ENCODE results near the gene SPTBN1.

Gene SPTBN1

GRCh38 chr2:54670485-54671009 lies 214.4 kb downstream of the SPTBN1 start:
- no peak for DNase-seq (ENCODE audit: low read depth)
- TF ChIP-seq CTCF (conservative IDR thresholded peaks at IDR 0.05; ENCODE audit: low read depth, low read length): no peak
- H3K4me3 ChIP-seq (ENCODE audit: low read depth, low read length): no peak overlapping the region

- no peak overlapping the region for H3K4me3 ChIP-seq (ENCODE audit: low read depth, low read length)
- no peak for DNase-seq (ENCODE audit: low read depth)
- TF ChIP-seq CTCF (conservative IDR thresholded peaks at IDR 0.05; ENCODE audit: low read depth, low read length): no peak
Observed at GRCh38 chr2:54671010-54671409, 214.9 kb downstream of the SPTBN1 start.

GRCh38 chr2:54671875-54672589 lies 215.9 kb downstream of the SPTBN1 start:
- no peak overlapping the region for H3K4me3 ChIP-seq (ENCODE audit: low read depth, low read length)
- TF ChIP-seq CTCF (conservative IDR thresholded peaks at IDR 0.05; ENCODE audit: low read depth, low read length): no peak
- no peak for DNase-seq (ENCODE audit: low read depth)

- H3K4me3 ChIP-seq (ENCODE audit: low read depth, low read length): no peak overlapping the region
- DNase-seq (ENCODE audit: low read depth): no peak
- no peak for TF ChIP-seq CTCF (conservative IDR thresholded peaks at IDR 0.05; ENCODE audit: low read depth, low read length)
Observed at GRCh38 chr2:54672590-54673456, 216.7 kb downstream of the SPTBN1 start.

GRCh38 chr2:54673501-54673998 lies 217.4 kb downstream of the SPTBN1 start:
- no peak overlapping the region for H3K4me3 ChIP-seq (ENCODE audit: low read depth, low read length)
- TF ChIP-seq CTCF (conservative IDR thresholded peaks at IDR 0.05; ENCODE audit: low read depth, low read length): no peak
- DNase-seq (ENCODE audit: low read depth): no peak

GRCh38 chr2:54675281-54675680 lies 219.2 kb downstream of the SPTBN1 start:
- H3K4me3 ChIP-seq (ENCODE audit: low read depth, low read length): no peak overlapping the region
- TF ChIP-seq CTCF (conservative IDR thresholded peaks at IDR 0.05; ENCODE audit: low read depth, low read length): no peak
- DNase-seq (ENCODE audit: low read depth): no peak
